Immature natural killer cell (primary cell): ENCODE results near the gene INPP5F. TPM values are rescaled to one million over a fixed set of nuclear protein-coding genes. Genes with fewer than 3 reads are reported as not detected.

Experiments
- DNase-seq, 3 donors: peaks; one replicate each; pipeline ENCODE4 v3.0.0; 2022; ENCODE audit warnings: mixed read lengths in 1 of 3
- H3K27ac Mint-ChIP-seq, 6 donors: one replicate each; pipeline ENCODE4 v1.8.0; 2020; ENCODE audit warnings: mixed read lengths in 6 of 6, mild to moderate bottlenecking in 5 of 6, inconsistent platforms in 4 of 6, moderate library complexity in 3 of 6
- H3K27me3 Mint-ChIP-seq, 3 donors: one replicate each; pipeline ENCODE4 v1.8.0; 2020 to 2021; ENCODE audit warnings: low read depth in 3 of 3, mild to moderate bottlenecking in 3 of 3, mixed read lengths in 3 of 3, moderate library complexity in 3 of 3, inconsistent platforms in 1 of 3
- H3K36me3 Mint-ChIP-seq, 3 donors: one replicate each; pipeline ENCODE4 v1.8.0; 2020; ENCODE audit warnings: mixed read lengths in 3 of 3, inconsistent platforms in 2 of 3, mild to moderate bottlenecking in 2 of 3
- H3K4me1 Mint-ChIP-seq, 2 donors: one replicate each; pipeline ENCODE4 v1.8.0; 2020; ENCODE audit warnings: inconsistent platforms in 2 of 2, mild to moderate bottlenecking in 2 of 2, mixed read lengths in 2 of 2, moderate library complexity in 1 of 2
- H3K4me3 Mint-ChIP-seq, 5 donors: one replicate each; pipeline ENCODE4 v1.8.0; 2020; ENCODE audit warnings: mild to moderate bottlenecking in 5 of 5, mixed read lengths in 5 of 5, inconsistent platforms in 3 of 5, moderate library complexity in 3 of 5
- H3K9me3 Mint-ChIP-seq, 6 donors: one replicate each; pipeline ENCODE4 v1.8.0; 2020; ENCODE audit warnings: mild to moderate bottlenecking in 6 of 6, mixed read lengths in 6 of 6, inconsistent platforms in 4 of 6, moderate library complexity in 3 of 6
- polyA plus RNA-seq, 3 donors: library from polyadenylated mRNA; unstranded; fragments of 300-500 nt; fragmentation: Illumina TruSeq; gene quantifications; one replicate each; pipeline ENCODE4 v1.2.3, GENCODE V29; 2021

INPP5F gene
- polyA plus RNA-seq, 3 donors from 2014 or later: 6.7 to 8.0 (median 6.8) TPM

DNA sequence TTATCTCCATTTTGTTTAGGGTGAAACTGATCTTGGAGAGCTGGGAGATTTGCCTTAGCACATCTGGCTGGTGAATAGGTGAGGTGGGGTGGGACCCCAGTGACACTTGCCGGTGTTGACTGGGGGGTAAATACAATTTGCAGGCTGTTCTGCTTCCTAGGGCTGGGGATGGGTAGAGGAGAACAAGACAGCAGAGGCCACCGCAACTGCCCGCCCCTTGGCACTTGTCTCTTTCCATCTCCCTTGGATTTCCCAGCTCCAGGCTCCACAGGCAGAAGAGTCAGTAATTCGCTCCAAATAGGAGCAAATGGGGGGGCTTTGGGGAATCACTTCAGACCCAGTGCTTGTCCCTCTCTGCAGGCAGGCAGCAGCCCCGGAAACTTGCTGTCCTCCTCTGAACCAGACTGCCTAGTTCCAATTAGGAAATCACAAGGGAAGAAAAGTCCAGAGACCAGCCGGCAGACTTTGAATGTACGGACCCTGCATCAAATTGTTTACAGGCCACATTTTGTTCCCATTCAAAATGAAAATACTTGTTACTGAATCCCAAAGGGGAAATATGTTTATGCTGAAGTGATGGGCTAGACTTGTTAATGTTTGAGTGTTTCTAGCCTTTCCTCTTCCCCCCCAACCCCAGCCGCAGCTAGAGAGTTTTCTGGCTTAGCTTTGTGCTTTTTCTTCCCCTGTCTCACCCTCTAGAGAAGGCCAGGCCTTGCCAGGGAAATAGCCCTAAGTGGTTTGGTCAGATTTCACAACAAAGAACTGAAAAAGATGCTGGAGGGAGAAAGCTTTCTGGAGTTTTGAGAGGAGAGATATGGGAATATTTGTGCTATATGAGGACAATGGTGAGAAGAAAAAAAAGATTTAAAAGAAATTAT lies 10.0 kb upstream of the INPP5F start:
- Mint-ChIP-seq H3K4me1 (no peaks in the 10 kb centered on the region), H3K4me3 (no peak overlapping the region), H3K27me3 (peaks cover 0 to 2% (median 0%) of the 10 kb centered on the region in 3 donors), H3K9me3 (no peaks in the 10 kb centered on the region), H3K36me3 (no peaks in the 10 kb centered on the region), H3K27ac (no peak overlapping the region)
- DNase-seq: no peak

DNA sequence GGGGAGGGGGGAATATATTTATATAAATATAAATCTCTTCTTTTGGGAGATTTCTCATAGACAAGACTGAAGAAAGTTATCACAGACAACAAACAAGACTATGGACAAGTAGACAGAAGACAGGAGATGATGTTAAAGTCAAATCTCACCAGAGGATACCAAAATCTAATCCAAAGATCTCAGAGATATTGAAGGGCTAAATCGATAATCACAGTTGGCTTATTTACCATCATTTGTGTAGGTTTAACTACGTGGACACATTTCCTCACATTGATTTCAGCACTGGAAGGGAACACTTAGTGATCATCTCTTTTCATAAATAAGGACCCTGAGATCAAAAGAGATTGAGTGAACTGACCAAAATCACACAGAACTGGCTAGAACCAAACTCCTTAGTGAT lies 2.7 kb upstream of the INPP5F start:
- no peak overlapping the region for H3K27ac Mint-ChIP-seq
- no peaks in the 10 kb centered on the region for H3K9me3 Mint-ChIP-seq
- H3K36me3 Mint-ChIP-seq: no peaks in the 10 kb centered on the region
- H3K27me3 Mint-ChIP-seq: peaks cover 0 to 4% (median 0%) of the 10 kb centered on the region in 3 donors
- H3K4me3 Mint-ChIP-seq: no peak overlapping the region
- H3K4me1 Mint-ChIP-seq: peaks cover 21 to 31% of the 10 kb centered on the region in 2 donors
- no peak for DNase-seq

DNA sequence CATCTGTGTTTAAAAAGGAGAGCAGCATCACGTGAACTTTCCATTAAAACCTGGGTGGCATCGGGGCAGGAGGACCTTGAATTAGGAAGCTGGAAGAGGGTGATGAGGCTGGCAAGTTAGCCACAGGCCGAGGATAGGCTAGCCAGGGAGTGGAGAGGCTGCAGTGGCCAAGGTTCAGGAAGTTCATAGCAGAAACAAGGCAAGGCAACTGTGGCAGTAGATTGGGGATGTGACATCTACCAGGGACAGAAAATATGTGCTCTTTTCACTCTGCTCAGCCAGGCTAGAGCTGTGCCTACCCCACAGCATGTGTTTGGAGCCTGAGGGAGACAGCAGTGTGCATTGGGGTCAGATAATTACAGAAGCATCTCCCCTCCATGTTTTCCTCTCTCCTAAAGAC lies 2.2 kb upstream of the INPP5F start:
- peaks cover 0 to 4% (median 0%) of the 10 kb centered on the region in 3 donors for H3K27me3 Mint-ChIP-seq
- no peaks in the 10 kb centered on the region for H3K9me3 Mint-ChIP-seq
- peaks cover 21 to 35% of the 10 kb centered on the region in 2 donors for H3K4me1 Mint-ChIP-seq
- DNase-seq: no peak
- H3K27ac Mint-ChIP-seq: peak overlapping the region in 3 of 6 donors; percentile 1 to 28 (median 14)
- H3K36me3 Mint-ChIP-seq: no peaks in the 10 kb centered on the region
- no peak overlapping the region for H3K4me3 Mint-ChIP-seq

DNA sequence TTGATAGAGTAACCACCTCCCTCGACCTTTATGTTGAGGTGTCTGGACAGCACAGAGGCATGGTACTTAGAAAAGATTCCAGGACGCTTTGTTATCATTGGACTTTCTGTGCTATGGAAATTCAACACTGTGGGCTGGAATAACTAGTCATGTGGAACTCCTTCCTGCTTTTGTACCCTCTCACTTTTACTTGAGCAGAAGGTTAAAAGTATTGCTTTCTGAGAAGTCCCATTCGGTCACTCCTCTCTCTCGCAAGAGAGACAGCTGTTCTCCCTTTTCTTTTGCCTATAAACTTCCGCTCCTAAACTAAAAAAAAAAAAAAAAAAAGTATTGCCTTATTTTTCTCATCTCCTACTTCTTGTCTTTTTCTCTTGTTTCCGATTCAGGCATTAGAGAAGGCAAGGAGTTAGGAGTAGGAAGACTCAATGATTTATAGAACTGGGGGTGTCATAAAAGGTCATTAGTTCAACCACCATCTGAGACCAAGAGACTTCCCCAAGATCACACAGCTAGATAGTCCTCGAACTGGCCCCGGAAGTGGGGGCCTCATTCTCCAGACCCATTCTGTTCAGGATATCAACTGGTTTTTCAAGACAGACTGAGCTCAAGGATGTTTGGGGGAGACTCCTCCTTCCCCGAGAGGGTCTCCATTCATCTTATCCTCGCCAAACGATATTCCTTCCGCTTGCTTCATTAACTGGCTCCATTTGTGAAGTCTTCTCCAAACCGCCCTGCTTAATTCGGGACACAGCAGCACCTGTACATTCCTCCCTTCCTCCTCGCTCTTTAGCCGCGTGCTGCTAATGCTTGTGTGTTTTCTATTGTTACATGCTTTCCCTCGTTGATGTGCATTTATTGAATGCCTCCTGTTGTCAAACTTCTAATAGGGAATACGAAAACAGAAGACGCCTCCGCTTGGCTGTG lies 995 bp upstream of the INPP5F start:
- Mint-ChIP-seq H3K36me3 (no peaks in the 10 kb centered on the region), H3K9me3 (no peaks in the 10 kb centered on the region), H3K4me1 (peaks cover 21 to 38% of the 10 kb centered on the region in 2 donors), H3K27me3 (peaks cover 0 to 4% (median 0%) of the 10 kb centered on the region in 3 donors), H3K4me3 (peak overlapping the region; percentile 71 to 89 (median 78)), H3K27ac (peak overlapping the region; percentile 37 to 89 (median 74))
- no peak for DNase-seq

DNA sequence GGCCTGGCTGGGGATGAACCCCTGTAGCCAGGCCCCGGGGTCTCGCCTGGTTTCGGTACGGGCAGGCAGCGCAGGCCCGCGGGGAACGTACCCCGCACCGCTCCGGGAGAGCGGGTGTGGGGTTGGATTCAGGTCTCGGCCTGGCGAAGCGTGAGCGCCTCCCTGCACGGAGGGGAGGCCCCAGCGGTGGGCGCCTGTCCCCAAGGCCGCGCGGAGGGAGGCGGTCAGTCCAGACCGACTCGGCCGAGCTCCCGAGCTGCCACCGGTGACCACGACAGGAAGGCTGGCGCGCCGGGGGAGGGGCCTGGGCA lies 378 bp upstream of the INPP5F start:
- DNase-seq: no peak
- Mint-ChIP-seq H3K36me3 (no peaks in the 10 kb centered on the region), H3K27ac (peak overlapping the region; percentile 34 to 89 (median 74)), H3K4me1 (peaks cover 21 to 38% of the 10 kb centered on the region in 2 donors), H3K4me3 (peak overlapping the region; percentile 71 to 89 (median 78)), H3K27me3 (peaks cover 0 to 4% (median 0%) of the 10 kb centered on the region in 3 donors), H3K9me3 (no peaks in the 10 kb centered on the region)

DNA sequence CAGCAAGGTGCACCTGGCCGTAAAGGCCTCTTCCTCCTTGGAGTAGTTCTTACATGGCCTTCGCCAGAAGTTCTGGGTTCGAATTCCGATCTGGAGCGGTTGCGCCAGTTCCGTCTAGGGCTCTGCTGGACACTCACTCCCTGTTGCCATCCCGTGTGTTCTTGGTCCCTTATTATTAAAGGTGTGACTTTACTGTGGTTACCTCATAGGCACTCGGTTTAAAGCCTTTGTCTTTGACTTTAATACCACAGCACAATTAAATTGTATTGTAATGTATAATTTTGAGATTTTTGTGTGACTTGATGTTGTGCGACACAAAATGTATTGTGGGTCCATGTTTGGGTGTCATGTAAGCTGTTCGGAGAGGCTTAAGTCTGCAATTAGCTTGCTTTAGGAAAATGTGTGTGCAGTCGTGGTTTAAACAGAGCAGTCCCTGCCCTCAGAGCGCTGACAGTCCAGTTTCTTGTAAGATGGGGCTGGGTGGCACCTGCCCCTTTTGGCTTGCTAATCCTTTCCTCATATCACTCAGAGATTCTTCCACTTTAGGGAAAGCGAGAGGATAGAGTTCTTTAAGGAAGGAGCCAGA lies 919 bp downstream of the INPP5F start:
- Mint-ChIP-seq H3K27ac (peak overlapping the region; percentile 64 to 88 (median 79)), H3K36me3 (no peaks in the 10 kb centered on the region), H3K27me3 (peaks cover 0 to 1% (median 0%) of the 10 kb centered on the region in 3 donors), H3K9me3 (no peaks in the 10 kb centered on the region), H3K4me3 (peak overlapping the region; percentile 91 to 93 (median 92)), H3K4me1 (peaks cover 21 to 38% of the 10 kb centered on the region in 2 donors)
- no peak for DNase-seq

DNA sequence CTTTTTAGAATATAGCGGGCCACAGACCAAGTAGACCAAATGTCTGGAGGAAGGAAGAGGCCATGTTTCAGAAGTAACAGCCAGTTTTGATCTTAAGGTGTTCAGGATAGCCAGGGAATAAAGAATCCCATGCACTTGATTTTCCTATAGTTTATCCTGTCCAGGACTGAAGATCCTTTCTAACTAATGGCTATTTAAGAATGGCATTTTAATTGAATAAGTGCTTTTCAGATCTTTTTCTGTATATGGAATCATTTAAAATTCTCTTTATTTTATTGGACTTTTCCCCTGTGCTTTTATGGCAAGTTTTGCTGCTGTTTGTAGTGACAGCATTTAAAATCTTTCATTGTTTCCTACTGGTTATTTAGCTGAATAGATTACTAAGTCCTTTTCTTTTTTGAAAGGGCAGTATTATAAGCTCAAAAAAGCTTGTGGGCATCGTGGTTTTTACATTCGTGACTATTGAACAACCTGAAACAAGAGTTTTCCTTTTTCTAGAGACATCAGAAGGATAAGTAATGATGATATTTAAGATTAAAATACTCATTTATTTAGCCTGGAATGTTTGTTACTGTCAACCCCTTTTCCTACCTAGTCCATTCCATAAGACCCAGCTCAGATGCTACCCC lies 2.4 kb downstream of the INPP5F start:
- H3K9me3 Mint-ChIP-seq: no peaks in the 10 kb centered on the region
- no peak overlapping the region for H3K27ac Mint-ChIP-seq
- peaks cover 0 to 1% (median 0%) of the 10 kb centered on the region in 3 donors for H3K27me3 Mint-ChIP-seq
- H3K4me1 Mint-ChIP-seq: peaks cover 21 to 38% of the 10 kb centered on the region in 2 donors
- H3K4me3 Mint-ChIP-seq: peak overlapping the region in 2 of 5 donors; percentile 92 to 93
- no peak for DNase-seq
- peaks cover 0 to 3% (median 3%) of the 10 kb centered on the region in 3 donors for H3K36me3 Mint-ChIP-seq

DNA sequence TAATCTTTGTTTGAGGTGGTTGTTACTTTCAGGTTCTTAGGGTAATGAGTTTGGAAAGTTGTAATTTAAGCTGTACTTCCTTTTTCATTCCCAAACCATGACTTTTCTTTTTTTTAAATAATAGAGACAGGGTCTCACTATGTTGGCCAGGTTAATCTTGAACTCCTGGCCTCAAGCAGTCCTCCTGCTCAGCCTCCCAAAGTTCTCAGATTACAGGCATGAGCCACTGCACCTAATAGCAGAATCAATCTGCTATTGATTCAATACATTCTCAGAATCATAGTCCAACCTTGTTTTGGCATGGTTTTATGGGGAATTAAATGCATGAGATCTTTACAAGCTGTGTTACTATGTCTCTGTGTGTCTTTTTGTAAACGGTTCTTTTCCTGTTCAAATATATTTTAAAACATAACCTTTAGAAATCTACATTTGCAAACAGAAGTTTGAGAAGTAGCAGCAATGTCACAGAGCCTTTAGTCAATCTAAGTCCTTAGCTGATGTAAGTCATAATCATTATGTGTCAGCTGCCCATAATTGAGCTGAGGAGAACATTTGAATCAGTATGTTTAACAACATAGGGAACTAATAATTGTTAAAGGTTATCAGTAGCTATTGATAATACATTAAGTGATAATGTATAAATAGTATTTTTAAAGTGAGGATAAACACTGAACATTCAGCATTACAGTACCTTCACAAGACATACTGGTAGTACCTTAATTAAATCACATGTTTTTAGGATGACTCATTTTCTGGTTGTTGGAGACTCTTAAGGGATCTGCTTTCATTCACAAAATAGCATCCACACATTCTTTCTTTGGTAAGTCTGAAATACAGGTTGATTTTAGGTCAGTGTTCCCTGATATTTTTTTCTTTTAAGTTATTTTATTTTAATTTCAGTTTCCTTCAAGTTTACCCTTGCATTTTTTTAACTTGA lies 8.8 kb downstream of the INPP5F start:
- H3K4me3 Mint-ChIP-seq: no peak overlapping the region
- H3K9me3 Mint-ChIP-seq: no peaks in the 10 kb centered on the region
- no peak for DNase-seq
- peaks cover 13 to 22% of the 10 kb centered on the region in 2 donors for H3K4me1 Mint-ChIP-seq
- no peaks in the 10 kb centered on the region for H3K27me3 Mint-ChIP-seq
- peaks cover 0 to 4% (median 3%) of the 10 kb centered on the region in 3 donors for H3K36me3 Mint-ChIP-seq
- H3K27ac Mint-ChIP-seq: no peak overlapping the region

DNA sequence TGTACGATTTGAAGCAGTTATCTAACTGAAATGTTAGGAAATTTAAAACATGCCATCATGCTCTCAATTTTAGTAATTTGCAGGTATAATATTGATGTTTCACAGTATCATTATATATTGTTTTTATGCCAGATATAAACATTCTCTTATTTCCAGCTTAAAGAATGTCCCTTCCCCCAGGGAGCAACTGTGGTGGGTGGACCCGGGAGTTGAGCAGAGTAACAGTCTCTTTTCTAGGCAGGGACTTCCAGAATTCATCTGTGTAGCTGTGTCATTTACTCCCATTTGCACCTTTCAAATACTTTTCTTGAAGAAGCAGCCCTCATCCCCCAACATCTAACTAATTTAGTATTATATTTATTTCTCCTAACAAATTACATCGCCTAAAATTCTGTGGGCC lies 9.6 kb downstream of the INPP5F start:
- no peaks in the 10 kb centered on the region for H3K9me3 Mint-ChIP-seq
- peaks cover 0 to 4% (median 3%) of the 10 kb centered on the region in 3 donors for H3K36me3 Mint-ChIP-seq
- no peaks in the 10 kb centered on the region for H3K27me3 Mint-ChIP-seq
- H3K4me3 Mint-ChIP-seq: no peak overlapping the region
- peaks cover 17 to 29% of the 10 kb centered on the region in 2 donors for H3K4me1 Mint-ChIP-seq
- DNase-seq: no peak
- H3K27ac Mint-ChIP-seq: no peak overlapping the region

DNA sequence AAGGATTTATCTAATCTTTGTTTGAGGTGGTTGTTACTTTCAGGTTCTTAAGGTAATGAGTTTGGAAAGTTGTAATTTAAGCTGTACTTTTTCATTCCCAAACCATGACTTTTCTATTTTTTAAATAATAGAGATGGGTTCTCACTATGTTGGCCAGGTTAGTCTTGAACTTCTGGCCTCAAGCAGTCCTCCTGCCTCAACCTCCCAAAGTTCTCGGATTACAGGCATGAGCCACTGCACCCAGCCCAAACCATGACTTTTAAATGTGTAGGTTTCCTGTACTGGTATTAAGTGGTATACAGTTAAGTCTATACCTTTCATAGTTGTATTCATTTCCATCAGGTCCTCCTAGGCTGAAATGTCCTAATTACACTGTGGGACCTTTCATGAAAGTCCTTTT lies 10.4 kb downstream of the INPP5F start:
- H3K36me3 Mint-ChIP-seq: peaks cover 0 to 4% (median 3%) of the 10 kb centered on the region in 3 donors
- no peak overlapping the region for H3K4me3 Mint-ChIP-seq
- H3K4me1 Mint-ChIP-seq: peaks cover 17 to 29% of the 10 kb centered on the region in 2 donors
- DNase-seq: no peak
- H3K9me3 Mint-ChIP-seq: no peaks in the 10 kb centered on the region
- no peaks in the 10 kb centered on the region for H3K27me3 Mint-ChIP-seq
- no peak overlapping the region for H3K27ac Mint-ChIP-seq

DNA sequence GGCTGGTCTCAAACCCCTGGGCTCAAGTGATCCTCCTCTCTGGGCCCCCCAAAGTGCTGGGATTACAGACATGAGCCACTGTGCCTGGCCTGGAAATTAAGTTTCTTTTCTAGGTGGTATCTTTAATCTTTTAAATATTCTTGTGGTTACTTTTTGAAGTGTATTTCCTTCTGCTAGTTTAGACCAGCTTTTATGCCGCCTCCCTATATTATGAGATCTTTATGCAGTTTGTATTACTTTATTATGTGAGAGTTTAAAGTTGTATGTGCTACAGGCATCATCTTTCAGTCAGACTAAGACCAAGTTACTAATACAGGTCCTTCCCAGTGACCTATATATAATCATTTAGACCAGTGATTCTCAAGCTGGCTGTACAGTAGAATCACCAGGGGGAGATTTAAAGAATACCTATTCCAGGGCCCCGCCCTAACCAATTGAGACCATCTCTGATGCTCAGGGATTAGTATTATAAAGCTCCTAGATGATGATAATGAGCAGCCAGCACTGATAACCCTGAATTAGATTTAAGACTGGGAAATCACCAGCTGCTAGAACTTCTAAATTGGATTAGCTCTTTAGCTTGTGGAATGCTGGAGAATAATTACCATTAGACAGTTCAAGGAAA lies 11.3 kb downstream of the INPP5F start:
- Mint-ChIP-seq H3K36me3 (peaks cover 0 to 4% (median 3%) of the 10 kb centered on the region in 3 donors), H3K4me1 (peaks cover 17 to 29% of the 10 kb centered on the region in 2 donors), H3K27ac (peak overlapping the region in 2 of 6 donors; percentile 0 to 60)

DNA sequence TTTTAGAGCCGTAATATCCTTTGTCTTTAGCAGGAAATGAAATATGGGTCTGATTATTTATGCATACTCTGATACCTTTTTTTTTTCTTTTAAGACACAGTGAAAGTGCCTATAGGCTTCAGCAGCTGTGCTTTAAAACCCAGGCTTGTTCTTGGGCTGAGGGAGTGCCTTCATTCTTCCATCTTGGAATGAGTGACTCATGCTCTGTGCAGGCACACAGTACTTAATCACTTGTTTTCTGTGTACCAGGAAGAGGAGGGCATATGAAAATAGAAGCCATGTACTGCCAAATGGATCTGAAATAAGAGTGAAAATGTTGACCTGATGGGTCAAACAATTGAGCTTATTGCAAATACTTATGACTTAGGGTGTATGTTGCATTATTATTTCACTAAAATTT lies 12.0 kb downstream of the INPP5F start:
- Mint-ChIP-seq H3K9me3 (no peaks in the 10 kb centered on the region), H3K4me1 (peaks cover 17 to 29% of the 10 kb centered on the region in 2 donors), H3K27me3 (no peaks in the 10 kb centered on the region), H3K36me3 (peaks cover 0 to 4% (median 3%) of the 10 kb centered on the region in 3 donors), H3K4me3 (peak overlapping the region in 1 of 5 donors; percentile 46), H3K27ac (peak overlapping the region in 2 of 6 donors; percentile 0 to 3)
- DNase-seq: no peak

More for the DNA sequence above, 11.3 kb downstream of the INPP5F start:
- no peaks in the 10 kb centered on the region for H3K9me3 Mint-ChIP-seq
- no peaks in the 10 kb centered on the region for H3K27me3 Mint-ChIP-seq
- H3K4me3 Mint-ChIP-seq: no peak overlapping the region
- DNase-seq: no peak
